GM18507 (cell line): Measurements from ENCODE around the gene DTX1.
"Not testable (repeated sequence)": the region's sequence is repeated elsewhere in the genome, so short reads cannot be mapped to it uniquely, and the experiment has no call there.

Experiments
- DNase-seq: peaks from one replicate; pipeline ENCODE4 v3.0.0; 2011; ENCODE audit warnings: low read depth; ENCODE audit not compliant: insufficient read length; ENCODE audit errors: extremely low spot score
- FAIRE-seq: peaks from 2 replicates; lab custom pipeline; 2011; peaks lifted over from hg19 to GRCh38; lab: Jason Lieb, UNC

The DTX1 gene

DNA sequence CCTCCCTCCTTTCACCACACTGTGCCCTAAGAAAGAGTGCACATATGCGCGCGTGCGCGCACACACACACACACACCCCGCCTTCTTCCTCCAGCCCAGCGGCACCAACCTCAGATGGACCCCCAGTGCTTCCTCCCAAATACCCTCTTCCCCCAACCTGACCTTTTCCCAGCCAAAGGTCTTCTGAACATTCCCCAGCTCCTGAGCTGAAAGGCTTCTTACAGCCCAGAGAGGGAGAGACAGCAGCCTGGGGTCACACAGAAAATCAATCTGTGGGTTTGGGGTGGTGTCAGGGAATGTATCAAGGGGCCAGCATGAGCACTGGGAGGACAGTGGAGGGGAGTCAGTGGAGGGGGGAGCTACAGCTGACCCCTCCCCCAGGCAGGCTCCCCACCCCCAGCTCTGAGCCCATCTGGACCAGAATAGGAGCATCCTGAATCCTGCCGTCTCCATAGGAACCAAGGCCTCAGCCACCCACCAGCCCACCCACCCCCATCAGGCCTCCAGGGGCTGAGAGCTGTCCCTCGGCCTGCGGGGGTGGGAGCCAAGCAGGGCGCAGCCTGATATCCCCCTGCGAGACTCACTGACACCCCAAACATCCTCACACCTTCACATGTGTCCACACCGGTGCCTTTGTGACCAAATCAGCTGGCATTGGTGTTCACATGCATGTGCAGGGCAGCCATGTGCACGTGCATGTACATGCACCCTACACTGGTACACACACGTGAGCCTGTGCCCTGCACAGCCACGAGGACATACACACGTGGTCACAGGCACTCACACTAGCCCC lies 73.3 kb downstream of the DTX1 start:
- FAIRE-seq, result no peak
- no peak for DNase-seq

DNA sequence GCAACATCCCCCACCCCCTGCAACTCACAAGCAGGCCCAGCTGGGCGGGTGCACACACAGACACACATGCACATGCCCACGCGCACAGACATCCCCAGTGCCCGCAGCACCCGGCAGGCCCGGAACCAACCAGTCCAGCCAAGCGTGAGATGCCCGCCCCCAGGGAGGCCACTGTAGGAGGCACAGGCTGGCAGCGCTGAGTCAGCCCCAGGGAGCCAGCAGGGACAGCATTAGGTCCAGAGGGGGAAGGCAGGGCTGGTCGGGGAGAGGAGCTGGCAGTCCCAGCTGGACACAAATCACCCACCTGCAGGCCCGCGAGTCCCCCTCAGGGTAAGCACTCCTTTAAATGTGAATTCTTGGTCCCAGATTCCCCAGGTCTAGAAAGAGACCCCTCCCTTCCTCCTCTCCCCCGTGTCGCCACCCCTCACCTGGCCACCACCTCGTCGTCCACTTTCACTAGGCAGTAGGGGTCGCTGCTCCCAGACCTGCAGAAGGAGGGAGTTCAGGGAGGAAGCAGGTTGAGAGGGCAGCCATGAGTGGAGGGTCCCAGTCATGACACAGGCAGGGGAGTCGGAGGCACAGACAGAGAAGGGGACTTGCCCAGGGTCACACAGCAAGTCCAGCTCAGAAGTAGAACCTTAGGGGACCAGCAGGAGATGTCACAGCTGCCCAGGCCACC lies 74.1 kb downstream of the DTX1 start:
- FAIRE-seq, result no peak
- DNase-seq, result no peak

DNA sequence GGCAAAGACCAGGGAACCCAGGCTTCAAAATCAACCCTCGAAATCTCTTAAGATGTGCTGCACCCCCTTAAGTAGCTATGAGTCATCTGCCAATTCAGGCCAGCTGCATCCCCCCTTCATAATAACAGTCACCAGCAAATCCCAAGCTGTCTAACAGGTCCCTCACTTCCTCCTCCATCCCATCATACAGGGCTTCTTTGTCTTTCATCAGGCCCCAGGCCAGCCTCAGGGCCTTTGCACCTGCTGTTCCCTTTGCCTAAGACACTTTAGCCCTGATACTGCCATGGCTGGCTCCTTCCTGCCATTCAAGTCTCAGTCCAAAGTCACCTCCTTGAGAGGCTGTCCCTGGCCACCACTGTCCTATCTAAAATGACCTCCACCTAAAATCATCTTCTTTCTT lies 75.0 kb downstream of the DTX1 start:
- FAIRE-seq, result no peak
- DNase-seq, result no peak

DNA sequence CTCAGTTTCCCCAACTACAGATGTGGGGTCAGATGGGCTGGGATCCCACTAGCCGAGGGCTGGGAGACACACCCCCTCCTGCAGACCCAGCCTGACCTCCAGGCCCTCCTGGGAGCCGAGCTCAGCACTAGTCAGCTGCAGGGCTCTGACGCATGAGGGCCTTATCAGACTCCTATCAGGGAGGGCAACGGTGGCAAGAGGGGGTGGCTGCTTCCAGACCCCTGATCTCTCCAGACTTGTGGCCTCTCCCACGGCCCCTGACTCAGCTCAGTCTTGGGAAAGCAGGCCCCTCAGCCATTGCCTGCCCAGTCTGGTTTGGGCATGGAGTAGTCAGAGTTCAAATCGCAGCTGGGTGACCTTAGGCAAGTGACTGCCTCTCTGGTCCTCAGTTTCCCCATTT lies 76.5 kb downstream of the DTX1 start:
- no peak for FAIRE-seq
- DNase-seq, result no peak

DNA sequence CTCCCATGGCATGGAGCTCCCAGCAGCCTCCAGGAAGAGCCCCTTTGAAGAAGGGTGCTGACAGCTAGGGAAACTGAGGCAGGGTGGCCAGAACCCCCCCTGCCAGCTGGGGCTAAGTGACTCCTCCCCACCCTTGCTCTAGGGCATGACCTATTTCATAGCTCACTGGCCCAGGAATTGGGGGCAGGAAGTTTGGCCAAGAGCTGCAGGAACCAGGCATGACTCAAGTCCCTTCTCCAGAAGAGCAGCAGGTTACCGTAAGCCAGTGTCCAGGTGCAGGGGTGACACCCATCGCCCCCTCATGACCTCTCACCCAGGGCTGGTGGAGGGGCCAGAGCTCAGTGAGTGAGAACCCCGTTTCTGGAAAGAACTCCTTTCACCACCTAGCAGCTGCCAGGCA lies 77.1 kb downstream of the DTX1 start:
- FAIRE-seq (no peak), DNase-seq (no peak)

DNA sequence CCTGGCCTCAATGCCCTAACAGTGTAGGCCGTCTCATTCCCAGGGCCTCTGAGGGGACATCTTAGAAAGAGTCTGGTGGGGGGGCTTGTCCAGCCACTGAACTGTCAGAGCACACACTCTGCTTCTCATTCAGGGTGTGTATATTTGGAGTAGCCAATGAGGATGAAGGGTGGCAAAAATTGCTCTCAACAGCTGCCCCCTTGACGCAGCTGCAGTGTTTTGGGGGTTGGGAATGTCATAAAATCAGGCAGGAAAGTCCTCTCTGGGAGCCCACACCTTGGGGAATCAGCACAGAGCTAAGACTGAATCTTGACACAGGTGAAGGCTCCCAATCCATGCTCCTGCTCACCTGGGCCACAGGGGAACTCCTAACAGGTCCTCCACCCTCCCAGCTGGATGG lies 77.5 kb downstream of the DTX1 start:
- DNase-seq, result no peak
- FAIRE-seq, result no peak

DNA sequence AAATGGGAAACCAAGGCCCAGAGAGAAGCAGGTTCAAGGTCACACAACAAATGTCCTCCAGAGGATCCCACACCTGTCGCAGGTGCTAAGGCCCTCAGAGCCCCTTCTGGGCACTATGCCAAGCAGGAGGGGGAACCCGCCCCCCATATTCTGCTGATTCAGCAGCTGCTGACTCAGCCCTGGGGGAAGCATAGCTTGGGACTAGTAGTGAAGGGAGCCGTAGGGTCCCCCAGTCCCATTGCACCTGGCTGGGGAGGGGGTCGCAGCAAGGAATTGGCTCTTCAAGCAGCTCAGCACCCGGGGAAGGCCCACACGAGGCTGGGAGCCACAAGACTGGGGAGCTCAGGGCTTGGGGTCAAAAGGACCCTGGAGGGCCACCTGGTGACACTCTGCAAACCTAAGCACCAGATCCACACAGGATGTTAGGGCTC lies 78.0 kb downstream of the DTX1 start:
- no peak for DNase-seq
- FAIRE-seq, result no peak

DNA sequence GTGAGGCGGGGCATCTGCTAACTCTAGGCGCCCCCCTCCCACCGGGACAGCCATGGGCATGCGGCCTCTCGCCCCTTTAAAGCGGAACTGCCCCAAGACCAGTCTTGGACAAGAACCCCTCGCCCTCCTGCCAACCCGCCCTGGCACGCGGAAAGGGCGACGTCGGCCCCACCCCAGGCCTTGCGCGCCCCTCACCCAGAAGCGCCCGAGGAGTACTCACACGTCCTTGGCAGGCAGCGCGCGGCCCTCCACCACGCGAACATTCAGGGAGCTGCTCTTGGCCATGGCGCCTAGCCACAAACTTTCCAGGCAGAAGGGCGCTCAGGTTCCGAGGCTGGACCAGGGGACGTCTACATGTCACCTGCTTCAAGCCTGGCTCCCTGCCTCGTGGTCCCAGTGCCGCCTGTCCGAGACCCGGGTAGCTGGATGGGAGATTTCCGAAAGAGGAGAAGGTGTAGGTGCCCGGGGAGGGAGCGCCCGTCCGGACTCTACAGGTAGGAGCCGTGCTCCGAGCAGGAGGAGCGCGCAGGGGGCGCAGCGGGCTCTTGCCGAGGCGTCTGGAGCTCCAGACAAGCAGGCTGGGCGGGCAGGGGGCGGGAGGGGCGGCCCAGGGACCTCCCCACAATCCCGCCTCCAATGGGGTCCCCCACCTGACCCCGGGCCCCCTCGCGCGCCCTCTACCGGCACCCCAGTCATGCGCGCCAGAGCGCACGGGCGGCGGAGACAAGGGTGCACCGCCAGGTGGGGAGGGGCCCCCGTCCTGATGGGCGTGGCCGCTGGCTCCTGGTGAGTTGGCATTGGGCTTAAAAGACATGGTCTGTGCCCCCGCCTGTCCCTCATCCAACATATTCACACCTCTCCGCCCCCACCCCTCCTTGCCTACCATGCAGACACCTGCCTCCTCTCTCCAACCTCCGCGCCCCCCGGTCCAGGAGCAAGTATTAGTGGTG lies 78.9 kb downstream of the DTX1 start, which contains the start of gene RASAL1:
RASAL1 (minus strand) TSS at position 584 of the 950 bp plus-strand sequence; CDS start at position 285, 299 bp downstream.
- DNase-seq (no peak), FAIRE-seq (no peak)

DNA sequence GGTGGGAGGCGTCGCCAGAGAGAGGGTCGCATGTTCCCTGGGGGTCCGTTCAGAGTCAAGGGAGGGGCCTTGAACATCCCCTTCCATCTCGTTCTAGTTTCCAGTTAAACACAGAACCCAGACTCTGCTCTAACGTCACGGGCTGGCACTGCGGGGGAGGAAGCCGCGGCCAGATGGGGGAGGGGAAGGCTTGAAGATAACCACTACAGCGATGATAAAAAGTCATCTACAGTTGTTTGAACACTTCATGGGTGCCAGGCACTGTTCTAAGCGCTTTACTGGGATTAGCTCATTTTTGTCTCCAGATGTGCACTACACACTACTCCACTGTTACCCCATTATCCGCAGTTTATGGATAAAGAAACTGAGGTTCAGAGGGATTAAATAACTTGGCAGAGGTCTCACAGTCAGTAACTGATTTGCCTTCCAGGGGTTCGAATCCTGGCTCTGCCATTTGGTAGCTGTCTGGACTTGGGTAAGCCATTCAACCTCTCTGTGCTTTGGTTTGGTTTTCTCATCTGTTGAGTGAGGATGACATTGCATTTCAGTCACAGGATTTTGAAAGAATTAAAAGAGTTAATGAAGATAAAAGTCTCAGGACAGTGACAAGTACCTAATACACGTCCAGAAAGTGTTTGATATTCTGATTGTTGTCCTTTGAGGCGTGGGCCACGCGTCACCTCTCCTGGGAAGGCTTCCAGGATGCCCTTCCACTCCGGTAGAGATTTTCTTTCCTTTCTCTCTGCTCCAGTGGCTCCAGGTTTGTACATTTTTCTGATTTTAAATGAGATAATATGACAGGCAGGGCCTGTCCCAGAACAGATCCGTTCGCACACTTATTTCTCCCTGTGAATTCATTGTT lies 79.8 kb downstream of the DTX1 start:
- FAIRE-seq, result peak; percentile 39
- no peak for DNase-seq

DNA sequence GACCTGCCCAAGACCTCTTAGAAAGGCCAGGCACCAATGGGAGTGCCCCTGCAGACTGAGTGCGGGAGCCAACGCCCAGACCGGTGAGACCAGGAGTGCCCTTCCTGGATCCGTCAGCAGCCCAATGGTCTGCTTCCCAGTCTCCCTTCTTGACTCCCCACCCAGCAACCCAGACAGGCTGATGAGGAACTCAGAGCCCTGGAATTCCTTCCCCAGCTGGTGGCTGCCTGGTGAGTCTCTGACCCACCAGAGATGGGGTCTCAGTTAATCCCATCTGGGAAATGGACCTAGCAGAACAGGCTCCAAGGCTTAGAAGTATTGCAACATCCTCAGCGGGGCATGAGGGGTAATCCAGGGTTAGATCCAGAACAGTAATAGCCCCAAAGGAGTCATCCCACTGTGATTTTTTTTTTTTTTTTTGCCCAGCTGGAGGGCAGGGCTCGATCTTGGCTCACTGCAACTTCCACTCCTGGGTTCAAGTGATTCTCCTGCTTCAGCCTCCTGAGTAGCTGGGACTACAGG lies 80.5 kb downstream of the DTX1 start:
- DNase-seq (no peak), FAIRE-seq (no peak)

DNA sequence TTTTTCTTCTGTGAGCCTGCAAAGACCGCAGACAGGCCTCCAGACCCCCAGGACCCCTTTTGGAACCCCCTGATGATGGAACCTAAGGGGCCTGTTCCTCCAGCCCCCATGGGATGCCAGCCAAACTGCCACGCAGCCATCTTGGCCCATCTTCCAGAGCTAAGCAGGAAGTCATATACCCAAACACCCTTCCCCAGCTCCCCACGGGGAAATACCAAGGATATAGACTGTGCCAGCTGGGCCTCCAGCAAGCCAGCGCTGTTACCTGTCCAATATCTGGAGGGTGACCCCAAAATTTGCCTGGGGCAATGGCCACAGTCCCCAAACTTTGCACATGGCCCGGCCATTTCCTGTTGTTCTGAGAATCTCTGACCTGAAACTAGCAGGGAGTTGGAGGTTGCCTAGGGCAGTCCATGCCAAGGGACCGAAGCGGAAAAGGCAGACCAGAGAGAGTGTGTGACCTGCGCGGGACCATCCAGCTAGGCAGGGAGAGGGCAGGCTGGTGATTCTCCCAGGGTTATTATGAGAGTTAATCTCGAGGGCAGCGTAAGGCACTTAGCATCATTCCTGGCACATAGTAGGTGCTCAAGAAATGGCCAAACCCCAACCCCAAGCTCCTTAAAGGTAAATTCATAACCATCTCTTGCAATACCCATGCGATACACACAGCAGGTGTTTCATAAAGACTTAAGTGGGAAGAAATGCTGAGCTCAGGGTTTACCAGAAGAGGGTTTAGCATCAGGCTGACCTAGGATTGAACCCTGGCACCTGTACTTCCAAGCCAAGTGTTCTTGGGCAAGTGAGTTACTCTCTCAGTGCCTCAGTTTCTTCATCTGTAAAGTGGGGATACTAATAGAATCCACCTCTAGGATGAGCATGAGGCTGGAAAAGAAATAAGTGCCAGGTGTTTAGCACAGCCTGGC lies 81.6 kb downstream of the DTX1 start:
- DNase-seq, result no peak
- no peak for FAIRE-seq

DNA sequence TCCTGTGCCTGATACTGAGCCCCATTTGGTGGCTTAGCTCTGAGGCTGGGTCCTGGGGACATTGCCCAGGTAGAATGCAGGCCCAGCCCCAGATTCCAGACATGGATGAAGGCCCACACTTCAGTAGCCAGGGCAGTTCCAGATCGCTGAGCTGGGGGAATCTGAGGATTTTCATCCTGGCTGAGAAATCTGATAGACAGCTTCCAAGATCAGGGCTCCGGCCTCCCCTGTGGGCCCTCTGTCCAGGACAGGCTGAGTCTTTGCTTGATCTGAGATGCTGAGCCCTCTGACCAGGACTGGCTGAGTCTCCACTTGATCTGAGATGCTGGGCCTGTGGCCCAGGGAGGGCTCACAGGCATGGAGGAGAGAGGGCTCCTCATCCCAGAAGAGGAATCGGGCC lies 82.3 kb downstream of the DTX1 start:
- FAIRE-seq, result no peak
- DNase-seq, result no peak

DNA sequence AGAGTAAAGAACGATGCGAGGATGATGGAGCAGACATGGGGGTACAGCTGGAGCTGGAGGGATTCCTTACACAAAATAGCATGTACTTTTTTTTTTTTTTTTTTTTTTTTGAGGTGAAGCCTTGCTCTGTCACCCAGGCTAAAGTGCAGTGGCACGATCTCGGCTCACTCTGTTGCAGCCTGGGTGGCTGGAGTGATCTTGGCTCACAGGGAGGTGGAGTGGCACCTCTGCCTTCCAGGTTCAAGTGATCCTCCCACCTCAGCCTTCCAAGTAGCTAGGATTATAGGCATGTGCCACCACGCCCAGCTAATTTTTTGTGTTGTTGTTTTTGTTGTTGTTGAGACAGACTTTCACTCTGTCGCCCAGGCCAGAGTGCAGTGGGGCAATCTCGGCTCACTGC lies 84.2 kb downstream of the DTX1 start:
- FAIRE-seq (no peak), DNase-seq (no peak)

DNA sequence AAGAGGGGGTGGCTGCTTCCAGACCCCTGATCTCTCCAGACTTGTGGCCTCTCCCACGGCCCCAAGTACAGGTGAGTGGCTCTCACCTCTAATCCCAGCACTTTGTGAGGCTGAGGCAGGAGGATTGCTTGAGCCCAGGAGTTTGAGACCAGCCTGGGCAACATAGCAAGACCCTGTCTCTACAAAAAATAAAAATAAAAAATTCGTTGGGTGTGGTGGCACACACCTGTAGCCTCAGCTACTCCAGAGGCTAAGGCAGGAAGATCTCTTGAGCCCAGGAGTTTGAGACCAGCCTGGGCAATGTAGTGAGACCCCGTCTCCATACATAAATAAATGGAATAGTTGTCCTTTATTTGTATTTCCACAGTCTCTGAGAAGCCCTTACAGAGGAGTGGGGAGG lies 85.2 kb downstream of the DTX1 start:
- DNase-seq, FAIRE-seq: not testable (repeated sequence)

DNA sequence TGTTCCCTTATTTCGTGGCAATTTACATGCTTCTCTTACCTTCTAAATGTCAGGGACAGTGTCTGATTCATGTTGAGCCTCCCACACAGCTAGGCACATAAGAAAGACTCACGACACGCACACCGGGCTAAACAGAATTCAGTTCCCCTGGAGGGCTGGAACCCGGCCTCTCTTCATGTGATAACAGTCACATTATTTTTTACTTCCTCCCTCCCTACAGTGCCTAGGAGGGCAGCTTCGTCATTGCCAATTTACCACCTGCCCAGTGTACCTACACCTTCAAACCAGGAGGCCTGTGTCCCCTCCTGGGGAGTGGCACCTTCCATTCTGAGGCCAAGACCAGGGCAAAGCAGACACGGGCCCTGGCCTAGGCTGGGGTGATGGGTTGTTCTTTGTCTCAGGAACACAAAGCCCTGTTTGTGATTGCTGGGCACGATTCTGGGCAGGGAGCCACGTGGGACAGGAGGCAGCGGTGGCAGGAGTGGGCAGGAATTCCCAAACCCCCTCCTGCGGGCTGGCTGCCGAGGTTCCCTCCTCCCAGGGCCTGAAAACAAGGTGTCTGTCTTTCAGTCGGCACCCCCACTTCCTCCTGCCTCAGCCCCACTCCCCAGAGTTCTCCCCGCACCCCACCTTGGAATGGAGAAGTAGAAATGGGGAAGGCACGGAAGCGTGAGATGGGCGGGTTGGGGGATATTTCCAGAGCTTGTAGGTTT lies 85.8 kb downstream of the DTX1 start:
- no peak for FAIRE-seq
- DNase-seq, result no peak

DNA sequence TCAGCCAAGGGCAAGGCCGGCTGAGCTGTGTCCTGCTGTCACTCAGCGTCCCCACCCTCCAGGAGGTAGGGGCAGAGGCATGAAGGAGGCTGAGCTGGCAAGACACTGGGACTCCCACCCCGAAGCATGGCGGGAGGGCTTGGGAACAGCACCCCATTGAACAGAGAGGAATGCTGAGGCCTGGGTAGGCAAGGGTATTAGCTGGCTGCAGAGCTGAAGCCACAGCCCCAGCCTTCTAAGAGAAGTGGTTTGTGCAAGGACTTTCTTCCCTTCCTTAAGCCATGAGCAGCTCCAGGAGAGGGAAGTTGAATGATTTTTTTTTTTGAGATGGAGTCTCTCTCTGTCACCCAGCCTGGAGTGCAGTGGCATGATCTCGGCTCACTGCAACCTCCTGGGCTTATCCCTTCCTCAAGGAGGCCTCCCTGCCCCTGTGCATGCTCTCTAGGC lies 86.4 kb downstream of the DTX1 start:
- FAIRE-seq (no peak), DNase-seq (no peak)

DNA sequence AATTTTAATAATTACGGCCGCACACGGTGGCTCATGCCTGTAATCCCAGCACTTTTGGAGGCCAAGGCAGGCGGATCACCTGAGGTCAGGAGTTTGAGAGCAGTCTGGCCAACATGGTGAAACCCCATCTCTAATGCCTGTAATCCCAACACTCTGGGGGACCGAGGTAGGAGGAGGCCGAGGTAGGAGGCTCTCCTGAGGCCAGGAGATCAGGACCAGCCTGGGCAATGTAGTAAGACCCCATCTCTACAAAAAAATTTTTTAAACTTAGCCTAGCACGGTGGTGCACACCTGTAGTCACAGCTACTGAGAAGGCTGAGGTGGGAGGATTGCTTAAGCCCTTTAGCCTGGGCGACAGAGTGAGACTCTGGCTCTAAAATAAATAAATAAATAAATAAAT lies 87.4 kb downstream of the DTX1 start:
- no peak for DNase-seq
- FAIRE-seq, result no peak
